K562 (cell line): Measurements from ENCODE around the gene DNAJC11. TPM values are rescaled to one million over a fixed set of nuclear protein-coding genes. Genes with fewer than 3 reads are reported as not detected.
A peak's percentile ranks its signal among the peaks of the same experiment; 100 is the strongest.

Experiments used
- ATF7 ChIP-seq: fragments of 450-650 bp; IDR thresholded peaks from 2 replicates; pipeline ENCODE4 v1.7.1; 2014; ENCODE audit warnings: mild to moderate bottlenecking, moderate library complexity
- CBX3 ChIP-seq, 2 experiments: IDR thresholded peaks; 1 replicate in 1 of 2; 2 replicates in 1 of 2; pipeline ENCODE4 v1.6.1; 2012; ENCODE audit warnings: inconsistent platforms in 2 of 2, low read length in 2 of 2, borderline replicate concordance in 1 of 2, control low read depth in 1 of 2
- CBX8 ChIP-seq: fragments of 200-600 bp; sonication (generic); IDR thresholded peaks from 2 replicates; pipeline ENCODE4 v1.6.1; 2012; ENCODE audit warnings: borderline replicate concordance, mixed run types, low read depth, mild to moderate bottlenecking, moderate library complexity, mixed read lengths, low read length, control low read depth, inconsistent platforms; ENCODE audit not compliant: poor library complexity, severe bottlenecking; ENCODE audit errors: extremely low read depth
- DNMT1 ChIP-seq: fragments of 450-650 bp; IDR thresholded peaks from 2 replicates; pipeline ENCODE4 v1.6.1; 2016; ENCODE audit warnings: antibody characterized with exemption, mild to moderate bottlenecking
- MCM3 ChIP-seq: fragments of 450-650 bp; IDR thresholded peaks from 2 replicates; pipeline ENCODE4 v1.6.1; 2016
- MEF2A ChIP-seq: IDR thresholded peaks from 2 replicates; pipeline ENCODE4 v1.6.1; 2011; ENCODE audit warnings: low read depth, mild to moderate bottlenecking, low read length, moderate library complexity; ENCODE audit not compliant: control insufficient read depth
- NFXL1 ChIP-seq: fragments of 450-650 bp; formaldehyde crosslinking; IDR thresholded peaks from 2 replicates; pipeline ENCODE4 v1.4.0; 2021; ENCODE audit warnings: mild to moderate bottlenecking
- NR2F6 ChIP-seq: fragments of 450-650 bp; formaldehyde crosslinking; IDR thresholded peaks from 2 replicates; pipeline ENCODE4 v1.4.0; 2020; ENCODE audit warnings: mild to moderate bottlenecking
- NR3C1 ChIP-seq: sonication (generic); formaldehyde crosslinking; IDR thresholded peaks from 2 replicates; pipeline ENCODE4 v1.8.1; 2022; ENCODE audit warnings: missing genetic modification reagents
- OTX1 ChIP-seq: fragments of 450-650 bp; formaldehyde crosslinking; IDR thresholded peaks from 2 replicates; pipeline ENCODE4 v1.4.0; 2022; ENCODE audit warnings: mild to moderate bottlenecking
- POLR2AphosphoS5 ChIP-seq: IDR thresholded peaks from 2 replicates; pipeline ENCODE4 v1.6.1; 2011; ENCODE audit warnings: mild to moderate bottlenecking, low read depth, low read length, moderate library complexity; ENCODE audit not compliant: control insufficient read depth, insufficient read depth
- POLR2B ChIP-seq: fragments of 450-650 bp; IDR thresholded peaks from 2 replicates; pipeline ENCODE4 v1.6.1; 2018; ENCODE audit warnings: low read depth; ENCODE audit not compliant: partially characterized antibody
- RBBP5 ChIP-seq: fragments of 200-600 bp; sonication (generic); IDR thresholded peaks from 2 replicates; pipeline ENCODE4 v1.6.1; 2012; ENCODE audit warnings: borderline replicate concordance, mild to moderate bottlenecking, low read length, control low read depth, inconsistent platforms; ENCODE audit not compliant: insufficient read depth, poor library complexity, severe bottlenecking
- SMAD2 ChIP-seq: fragments of 150-350 bp; IDR thresholded peaks from 2 replicates; pipeline ENCODE4 v1.6.1; 2014; ENCODE audit warnings: low read depth, mild to moderate bottlenecking, low read length
- TEAD4 ChIP-seq, 2 experiments: sonication (generic) in 1 of 2; formaldehyde crosslinking in 1 of 2; IDR thresholded peaks; 2 replicates each; pipeline versions ENCODE4 v1.6.1 to v1.8.0; 2012 to 2022; ENCODE audit warnings: borderline replicate concordance in 1 of 2, inconsistent platforms in 1 of 2, low read length in 1 of 2, mild to moderate bottlenecking in 1 of 2, missing genetic modification reagents in 1 of 2
- ZBED1 ChIP-seq: IDR thresholded peaks from 2 replicates; pipeline ENCODE4 v1.6.1; 2014
- ZBTB17 ChIP-seq: fragments of 450-650 bp; formaldehyde crosslinking; IDR thresholded peaks from 2 replicates; pipeline ENCODE4 v1.4.0; 2020; ENCODE audit warnings: mild to moderate bottlenecking
- ZFX ChIP-seq: sonication (generic); formaldehyde crosslinking; IDR thresholded peaks from 2 replicates; pipeline ENCODE4 v1.8.0; 2022; ENCODE audit warnings: mild to moderate bottlenecking, missing genetic modification reagents, moderate library complexity
- ZNF121 ChIP-seq: sonication (generic); formaldehyde crosslinking; conservative IDR thresholded peaks from 2 replicates; pipeline ENCODE4 v1.8.0; 2022; ENCODE audit warnings: missing genetic modification reagents
- ZNF217 ChIP-seq: sonication (generic); formaldehyde crosslinking; IDR thresholded peaks from 2 replicates; pipeline ENCODE4 v1.8.0; 2022; ENCODE audit warnings: mild to moderate bottlenecking, missing genetic modification reagents
- polyA plus RNA-seq, 8 experiments: library from polyadenylated mRNA; depleted of rRNA in 4 of 8; stranded (reverse) in 5 of 8; unstranded in 3 of 8; fragments of >200 nt; fragmentation: Nextera tagmentation in 2 of 8; fragmentation: Illumina TruSeq in 1 of 8; extraction: Ambion mirVana in 2 of 8; extraction: Trizol in 1 of 8; gene quantifications; 2 replicates each; pipeline versions ENCODE4 v1.2.1 to v1.2.3, GENCODE V29; 2011 to 2014; ENCODE audit warnings: inconsistent platforms in 1 of 8, missing spikeins in 1 of 8
- total RNA-seq, 7 experiments: library from RNA; depleted of rRNA in 6 of 7; stranded (reverse); fragments of >200 nt in 6 of 7; fragmentation: Illumina TruSeq in 2 of 7; extraction: Trizol in 2 of 7; gene quantifications; 2 replicates each; pipeline versions ENCODE4 v1.2.1 to v1.2.3, GENCODE V29; 2011 to 2021; ENCODE audit warnings: low replicate concordance in 1 of 7
- TF ChIP-seq, protein P1 (sequence below): fragments of 250-450 bp; sonication (Bioruptor Pico); IDR thresholded peaks from 2 replicates; pipeline ENCODE4 v1.4.0; 2020; ENCODE audit warnings: mild to moderate bottlenecking, moderate library complexity
- TF ChIP-seq, protein P2 (sequence below): IDR thresholded peaks from 3 replicates; pipeline ENCODE4 v1.6.1; 2011; ENCODE audit warnings: borderline replicate concordance, mild to moderate bottlenecking; ENCODE audit not compliant: insufficient read length, insufficient read depth
- TF ChIP-seq, protein P3 (sequence below): IDR thresholded peaks from 2 replicates; pipeline ENCODE4 v1.6.1; 2011; ENCODE audit not compliant: insufficient read length; ENCODE audit errors: extremely low read depth
- TF ChIP-seq, protein P4 (sequence below): sonication (generic); formaldehyde crosslinking; IDR thresholded peaks from 2 replicates; pipeline ENCODE4 v1.8.1; 2022; ENCODE audit warnings: missing genetic modification reagents

DNAJC11 gene
- total and polyA plus RNA-seq, 9 of the 15 experiments (the other 6 are each of a cell fraction or from before 2014, with no cell fraction given), result 14.1 to 123 (median 76.6) TPM

DNA sequence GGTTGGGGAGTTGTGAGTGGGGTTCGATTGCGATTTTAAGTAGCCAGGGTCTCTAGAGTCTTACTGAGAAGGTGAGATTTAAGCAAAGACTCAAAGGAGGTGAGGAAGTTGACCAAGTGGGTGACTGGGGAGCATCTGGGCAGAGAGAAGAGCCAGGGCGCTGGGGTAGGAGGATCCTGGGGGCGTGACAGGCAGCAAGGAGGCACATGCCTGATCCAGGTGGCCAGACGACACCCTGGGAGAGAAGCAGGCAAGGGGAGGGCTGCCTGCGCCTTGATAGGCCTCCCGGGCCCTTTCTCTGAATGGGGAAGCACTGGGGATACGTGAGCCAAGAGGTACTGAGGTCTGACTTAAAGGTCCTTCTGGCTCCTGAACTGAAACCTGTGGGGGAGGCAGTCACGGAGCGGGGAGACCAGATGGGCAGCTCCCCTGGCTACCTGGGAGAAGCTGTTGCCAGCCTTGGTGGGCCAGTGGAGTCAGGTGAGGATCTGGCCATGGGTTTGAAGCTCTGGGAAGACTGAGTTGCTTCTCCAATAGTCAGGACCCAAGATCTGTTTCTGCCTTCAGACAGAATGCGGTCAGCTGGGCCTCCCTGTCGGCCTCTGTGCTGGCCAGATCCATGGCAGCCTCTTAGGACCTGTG, 116.4 kb downstream of the DNAJC11 start (continued):
- TF ChIP-seq NR2F6 (no peak), ZNF217 (no peak), NFXL1 (CRISPR knock-in tag) (no peak), ZBED1 (no peak), OTX1 (CRISPR knock-in tag) (0 out of 2 replicates have a peak, but pooled peaks have one; percentile 56), MCM3 (no peak), RBBP5 (no peak), SMAD2 (no peak), POLR2B (peak; percentile 8), NR3C1 (CRISPR knock-in tag) (no peak), CBX8 (no peak), ZFX (CRISPR knock-in tag) (peak; percentile 51; the same call in 1 of the 2 replicates), TEAD4 (IDR thresholded peaks at IDR 0.05; ENCODE audit: low read length) (no peak; the same call in 1 of the 2 replicates), TEAD4 (CRISPR knock-in tag; IDR thresholded peaks at IDR 0.05; ENCODE audit: borderline replicate concordance) (no peak), POLR2AphosphoS5 (peak; percentile 5; the same call in 1 of the 2 replicates), ZBTB17 (CRISPR knock-in tag) (no peak), ZNF121 (CRISPR knock-in tag) (no peak), ATF7 (no peak), CBX3 (IDR thresholded peaks at IDR 0.05; ENCODE audit: borderline replicate concordance in 1 of 2, low read length in 2 of 2) (no peak), DNMT1 (no peak), MEF2A (no peak)
- TF ChIP-seq, protein P1, sequence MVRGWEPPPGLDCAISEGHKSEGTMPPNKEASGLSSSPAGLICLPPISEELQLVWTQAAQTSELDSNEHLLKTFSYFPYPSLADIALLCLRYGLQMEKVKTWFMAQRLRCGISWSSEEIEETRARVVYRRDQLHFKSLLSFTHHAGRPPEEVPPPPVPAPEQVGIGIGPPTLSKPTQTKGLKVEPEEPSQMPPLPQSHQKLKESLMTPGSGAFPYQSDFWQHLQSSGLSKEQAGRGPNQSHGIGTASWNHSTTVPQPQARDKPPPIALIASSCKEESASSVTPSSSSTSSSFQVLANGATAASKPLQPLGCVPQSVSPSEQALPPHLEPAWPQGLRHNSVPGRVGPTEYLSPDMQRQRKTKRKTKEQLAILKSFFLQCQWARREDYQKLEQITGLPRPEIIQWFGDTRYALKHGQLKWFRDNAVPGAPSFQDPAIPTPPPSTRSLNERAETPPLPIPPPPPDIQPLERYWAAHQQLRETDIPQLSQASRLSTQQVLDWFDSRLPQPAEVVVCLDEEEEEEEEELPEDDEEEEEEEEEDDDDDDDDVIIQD (CRISPR knock-in tag), result no peak
- TF ChIP-seq, protein P2, sequence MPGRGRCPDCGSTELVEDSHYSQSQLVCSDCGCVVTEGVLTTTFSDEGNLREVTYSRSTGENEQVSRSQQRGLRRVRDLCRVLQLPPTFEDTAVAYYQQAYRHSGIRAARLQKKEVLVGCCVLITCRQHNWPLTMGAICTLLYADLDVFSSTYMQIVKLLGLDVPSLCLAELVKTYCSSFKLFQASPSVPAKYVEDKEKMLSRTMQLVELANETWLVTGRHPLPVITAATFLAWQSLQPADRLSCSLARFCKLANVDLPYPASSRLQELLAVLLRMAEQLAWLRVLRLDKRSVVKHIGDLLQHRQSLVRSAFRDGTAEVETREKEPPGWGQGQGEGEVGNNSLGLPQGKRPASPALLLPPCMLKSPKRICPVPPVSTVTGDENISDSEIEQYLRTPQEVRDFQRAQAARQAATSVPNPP, result no peak
- TF ChIP-seq, protein P3, sequence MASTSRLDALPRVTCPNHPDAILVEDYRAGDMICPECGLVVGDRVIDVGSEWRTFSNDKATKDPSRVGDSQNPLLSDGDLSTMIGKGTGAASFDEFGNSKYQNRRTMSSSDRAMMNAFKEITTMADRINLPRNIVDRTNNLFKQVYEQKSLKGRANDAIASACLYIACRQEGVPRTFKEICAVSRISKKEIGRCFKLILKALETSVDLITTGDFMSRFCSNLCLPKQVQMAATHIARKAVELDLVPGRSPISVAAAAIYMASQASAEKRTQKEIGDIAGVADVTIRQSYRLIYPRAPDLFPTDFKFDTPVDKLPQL, result no peak
- TF ChIP-seq, protein P4, sequence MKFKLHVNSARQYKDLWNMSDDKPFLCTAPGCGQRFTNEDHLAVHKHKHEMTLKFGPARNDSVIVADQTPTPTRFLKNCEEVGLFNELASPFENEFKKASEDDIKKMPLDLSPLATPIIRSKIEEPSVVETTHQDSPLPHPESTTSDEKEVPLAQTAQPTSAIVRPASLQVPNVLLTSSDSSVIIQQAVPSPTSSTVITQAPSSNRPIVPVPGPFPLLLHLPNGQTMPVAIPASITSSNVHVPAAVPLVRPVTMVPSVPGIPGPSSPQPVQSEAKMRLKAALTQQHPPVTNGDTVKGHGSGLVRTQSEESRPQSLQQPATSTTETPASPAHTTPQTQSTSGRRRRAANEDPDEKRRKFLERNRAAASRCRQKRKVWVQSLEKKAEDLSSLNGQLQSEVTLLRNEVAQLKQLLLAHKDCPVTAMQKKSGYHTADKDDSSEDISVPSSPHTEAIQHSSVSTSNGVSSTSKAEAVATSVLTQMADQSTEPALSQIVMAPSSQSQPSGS (CRISPR knock-in tag), result no peak
